ENCODE data around the gene ALDH4A1. TPM values are rescaled to one million over a fixed set of nuclear protein-coding genes. Genes with fewer than 3 reads are reported as not detected.

Gene ALDH4A1
- total and polyA plus RNA-seq, 2 experiments from 2014 or later, result 11.3 to 33.8 TPM

GRCh38 chr1:18950401-18951026, 48.2 kb upstream of the ALDH4A1 start:
- Histone ChIP-seq H3K27ac (ENCODE audit: low read depth) (peak overlapping the region; percentile 81), H3K27me3 (ENCODE audit: insufficient read depth) (peaks cover 15% of the 10 kb centered on the region), H3K36me3 (ENCODE audit: insufficient read depth) (no peaks in the 10 kb centered on the region), H3K4me2 (peak overlapping the region; percentile 65; the same call in 1 of the 2 replicates), H3K9me2 (ENCODE audit: insufficient read depth) (no peaks in the 10 kb centered on the region), H3F3A (replicated peaks; ENCODE audit: low read depth) (0 out of 2 replicates have a peak, but pooled peaks cover 2% of the 10 kb centered on the region), H3K4me3 (no peak overlapping the region), H4K20me1 (replicated peaks; ENCODE audit: insufficient read depth) (peaks cover 9% of the 10 kb centered on the region), H2AFZ (no peak overlapping the region), H3K79me2 (replicated peaks; ENCODE audit: insufficient read depth) (peaks cover 4% of the 10 kb centered on the region; the same call in 1 of the 2 replicates), H3K4me1 (ENCODE audit: insufficient read depth) (peaks cover 37% of the 10 kb centered on the region)
- Mint-ChIP-seq H3K9me3 (no peaks in the 10 kb centered on the region; the same call in 2 of the 3 replicates), H3K27ac (peak overlapping the region; percentile 94; the same call in 1 of the 2 replicates), H3K4me1 (peaks cover 34% of the 10 kb centered on the region), H3K4me3 (peak overlapping the region; percentile 59; the same call in 1 of the 3 replicates), H3K27me3 (ENCODE audit: insufficient read depth, low read depth, poor library complexity) (peaks cover 37% of the 10 kb centered on the region), H3K36me3 (ENCODE audit: low read depth) (no peaks in the 10 kb centered on the region; the same call in 2 of the 3 replicates)
- DNase-seq (ENCODE audit: low spot score) (no peak), ATAC-seq (no peak)
- no peak for TF ChIP-seq ZNF114 (CRISPR knock-in tag; IDR thresholded peaks at IDR 0.05)
- no peak for TF ChIP-seq NANOG (IDR thresholded peaks at IDR 0.05; ENCODE audit: borderline replicate concordance)
- TF ChIP-seq CTCF (conservative IDR thresholded peaks at IDR 0.05; ENCODE audit: low read depth in 2 of 2), result no peak
- no peak for TF ChIP-seq REST (IDR thresholded peaks at IDR 0.05; ENCODE audit: unreplicated experiment)

GRCh38 chr1:18949686-18950400, 47.5 kb upstream of the ALDH4A1 start:
- peak overlapping the region; percentile 27; the same call in 1 of the 2 replicates for H3K4me3 ChIP-seq
- H3K27ac Mint-ChIP-seq, result peak overlapping the region; percentile 94
- peaks cover 37% of the 10 kb centered on the region for H3K4me1 Mint-ChIP-seq
- ATAC-seq (peak; percentile 69), DNase-seq (ENCODE audit: low spot score) (peak; percentile 72)
- H3K27me3 Mint-ChIP-seq (ENCODE audit: insufficient read depth, low read depth, poor library complexity), result peaks cover 34% of the 10 kb centered on the region
- H3K4me1 ChIP-seq (ENCODE audit: insufficient read depth), result peaks cover 37% of the 10 kb centered on the region
- H3K9me3 Mint-ChIP-seq, result no peaks in the 10 kb centered on the region; the same call in 2 of the 3 replicates
- no peaks in the 10 kb centered on the region for H3K36me3 Mint-ChIP-seq (ENCODE audit: low read depth)
- H4K20me1 ChIP-seq (replicated peaks; ENCODE audit: insufficient read depth), result peaks cover 9% of the 10 kb centered on the region
- peak overlapping the region; percentile 59 for H3K4me3 Mint-ChIP-seq
- 0 out of 2 replicates have a peak, but pooled peaks cover 2% of the 10 kb centered on the region for H3F3A ChIP-seq (replicated peaks; ENCODE audit: low read depth)
- H2AFZ ChIP-seq, result no peak overlapping the region
- peaks cover 4% of the 10 kb centered on the region; the same call in 1 of the 2 replicates for H3K79me2 ChIP-seq (replicated peaks; ENCODE audit: insufficient read depth)
- no peaks in the 10 kb centered on the region for H3K36me3 ChIP-seq (ENCODE audit: insufficient read depth)
- no peaks in the 10 kb centered on the region for H3K9me2 ChIP-seq (ENCODE audit: insufficient read depth)
- peaks cover 8% of the 10 kb centered on the region for H3K27me3 ChIP-seq (ENCODE audit: insufficient read depth)
- H3K4me2 ChIP-seq, result peak overlapping the region; percentile 65; the same call in 1 of the 2 replicates
- H3K27ac ChIP-seq (ENCODE audit: low read depth), result peak overlapping the region; percentile 81
- TF ChIP-seq REST (IDR thresholded peaks at IDR 0.05; ENCODE audit: unreplicated experiment) (no peak), CTCF (conservative IDR thresholded peaks at IDR 0.05; ENCODE audit: low read depth in 2 of 2) (peak; percentile 18 to 32; a peak in 2 of 4 replicates)
